Measurements from ENCODE around the gene RCAN1.
A peak's percentile ranks its signal among the peaks of the same experiment; 100 is the strongest.
"Not testable (repeated sequence)": the region's sequence is repeated elsewhere in the genome, so short reads cannot be mapped to it uniquely, and the experiment has no call there.

Gene RCAN1

DNA sequence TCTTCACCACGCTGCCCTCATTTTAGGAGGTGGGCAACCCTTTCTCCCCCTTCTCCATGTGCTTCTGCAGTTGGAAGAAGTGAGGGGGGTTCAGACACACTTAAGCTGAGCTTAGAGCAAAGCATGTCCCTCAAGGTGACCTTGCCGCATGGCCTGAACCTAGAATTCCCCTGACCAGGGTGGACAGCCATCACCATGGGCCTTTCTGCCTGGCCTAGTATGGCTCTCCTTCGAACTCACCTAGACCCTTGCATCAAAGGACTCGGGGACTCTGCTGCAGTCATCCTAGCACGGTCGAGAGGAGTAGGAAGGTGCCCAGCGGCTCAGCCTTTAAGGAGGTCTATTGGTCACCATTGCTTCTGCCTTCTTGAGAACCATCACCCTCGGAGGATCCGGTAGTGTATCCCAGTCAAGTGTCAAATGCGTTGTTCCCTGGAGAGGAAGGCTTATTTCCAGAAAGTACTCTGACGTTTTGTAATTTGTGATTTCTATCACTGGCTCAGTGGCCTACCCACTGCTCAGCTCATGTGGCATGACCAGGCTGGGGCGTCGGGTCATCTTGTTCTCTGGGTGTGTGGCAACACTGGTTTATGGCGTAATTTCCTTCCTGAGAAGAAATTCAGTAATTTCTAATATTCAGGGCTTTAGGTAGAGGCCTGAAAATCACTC is 103.0 kb downstream of the RCAN1 start, which contains the start of gene KCNE1:
Gene KCNE1 (minus strand): TSS at position 424 of the 669 bp plus-strand sequence. CDS start 62,576 bp downstream, outside the sequence.
- DNase-seq, result no peak

DNA sequence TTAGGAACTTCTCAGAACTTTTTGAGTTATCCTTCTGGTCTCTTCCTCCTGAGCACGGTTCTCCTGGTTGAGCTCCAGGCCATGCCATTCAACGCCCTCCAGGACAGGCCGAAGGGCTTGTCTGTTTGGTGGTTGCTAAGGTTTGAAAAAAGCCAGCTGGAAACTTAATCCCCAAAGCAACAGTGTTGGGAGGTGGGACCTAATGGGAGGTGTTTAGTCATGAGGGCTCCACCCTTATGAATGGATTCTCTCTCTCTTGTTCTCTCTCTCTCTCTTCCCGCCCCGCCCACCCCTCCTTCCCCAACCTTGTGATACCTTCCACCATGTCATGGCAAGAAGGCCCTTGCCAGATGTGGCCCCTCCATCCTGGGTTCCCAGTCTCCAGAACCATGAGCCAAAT is 103.7 kb downstream of the RCAN1 start:
- no peak for DNase-seq

DNA sequence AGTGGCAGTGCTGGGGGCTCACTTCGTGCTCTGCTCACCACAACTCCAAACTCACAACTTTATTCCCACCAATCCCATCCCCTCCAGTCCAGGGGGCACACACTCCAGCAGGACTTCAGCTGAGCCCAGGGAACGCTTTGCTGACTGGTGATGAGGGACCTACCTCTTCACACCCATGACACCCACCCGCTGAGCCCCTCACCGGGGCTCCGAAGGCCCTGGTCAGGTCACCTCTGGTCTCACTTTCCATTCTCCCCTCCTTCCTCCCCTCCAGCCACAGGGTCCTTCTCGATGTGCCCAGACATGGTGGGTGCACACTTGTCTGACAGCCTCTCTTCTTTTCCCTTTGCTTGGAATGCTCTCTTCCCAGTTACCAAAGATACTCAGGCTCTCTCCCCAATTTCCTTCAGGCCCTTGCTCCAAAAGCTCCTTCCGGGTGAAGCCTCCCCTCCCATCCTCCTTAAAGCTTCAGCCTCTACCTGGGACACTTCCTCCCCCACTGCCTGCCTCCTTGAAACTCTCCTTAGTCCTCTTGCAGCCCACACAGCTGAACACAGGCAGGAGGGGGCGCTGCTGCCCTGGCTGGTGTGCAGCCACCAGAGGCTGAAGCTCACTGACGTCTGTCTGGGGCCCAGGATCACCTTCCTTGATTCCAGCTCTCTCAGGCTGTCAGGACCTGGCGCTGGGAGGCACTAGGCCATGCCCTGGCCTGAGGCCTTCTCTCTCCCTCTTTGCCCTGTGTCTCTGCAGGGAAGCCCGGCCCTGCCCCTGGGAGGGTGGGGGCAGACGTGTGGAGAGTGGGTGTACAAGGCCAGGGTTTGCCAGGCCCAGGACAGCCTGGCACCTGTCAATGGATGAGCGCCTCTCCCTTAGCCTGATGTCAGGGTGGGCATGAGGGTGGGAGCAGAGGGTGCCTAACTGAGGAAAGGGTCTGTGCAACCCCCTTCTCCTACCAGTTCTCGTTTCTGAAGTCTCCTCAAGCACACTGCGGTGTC is 104.5 kb downstream of the RCAN1 start:
- peak; percentile 16 for DNase-seq

DNA sequence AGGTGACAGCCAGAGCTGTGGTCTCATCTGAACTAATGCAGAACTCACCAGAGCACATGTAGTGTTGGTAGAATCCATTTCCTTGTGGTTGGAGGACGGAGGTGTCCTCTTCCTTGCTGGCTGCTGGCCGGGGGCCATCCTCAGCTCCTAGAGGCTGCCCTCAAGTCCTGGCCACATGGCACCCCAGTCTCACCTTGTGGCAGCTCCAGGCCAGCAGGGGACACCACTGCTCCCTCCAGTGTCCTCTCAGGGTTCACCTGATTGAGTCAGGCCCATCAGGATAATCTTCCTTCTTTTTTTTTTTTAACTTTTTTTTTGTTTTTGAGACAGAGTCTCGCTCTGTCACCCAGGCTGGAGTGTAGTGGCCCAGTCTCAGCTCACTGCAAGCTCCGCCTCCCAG is 105.8 kb downstream of the RCAN1 start:
- no peak for DNase-seq

DNA sequence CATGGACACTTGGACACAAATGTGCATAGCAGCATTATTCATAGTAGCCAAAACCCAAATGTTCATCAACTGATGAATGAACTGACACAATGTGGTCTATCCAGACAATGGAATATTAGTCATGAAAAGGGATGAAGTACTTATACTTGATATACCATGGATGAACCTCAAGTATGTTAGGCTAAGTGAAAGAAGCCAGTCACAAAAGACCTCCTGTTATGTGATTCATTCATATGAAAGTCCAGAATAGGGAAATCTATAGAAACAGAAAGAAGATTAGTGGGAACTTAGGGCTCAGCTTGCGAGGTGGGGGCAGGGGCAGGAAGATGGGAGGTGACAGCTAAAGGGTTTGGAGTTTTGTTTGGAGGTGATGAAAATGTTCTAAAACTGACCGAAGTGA is 110.3 kb downstream of the RCAN1 start:
- DNase-seq, result no peak

DNA sequence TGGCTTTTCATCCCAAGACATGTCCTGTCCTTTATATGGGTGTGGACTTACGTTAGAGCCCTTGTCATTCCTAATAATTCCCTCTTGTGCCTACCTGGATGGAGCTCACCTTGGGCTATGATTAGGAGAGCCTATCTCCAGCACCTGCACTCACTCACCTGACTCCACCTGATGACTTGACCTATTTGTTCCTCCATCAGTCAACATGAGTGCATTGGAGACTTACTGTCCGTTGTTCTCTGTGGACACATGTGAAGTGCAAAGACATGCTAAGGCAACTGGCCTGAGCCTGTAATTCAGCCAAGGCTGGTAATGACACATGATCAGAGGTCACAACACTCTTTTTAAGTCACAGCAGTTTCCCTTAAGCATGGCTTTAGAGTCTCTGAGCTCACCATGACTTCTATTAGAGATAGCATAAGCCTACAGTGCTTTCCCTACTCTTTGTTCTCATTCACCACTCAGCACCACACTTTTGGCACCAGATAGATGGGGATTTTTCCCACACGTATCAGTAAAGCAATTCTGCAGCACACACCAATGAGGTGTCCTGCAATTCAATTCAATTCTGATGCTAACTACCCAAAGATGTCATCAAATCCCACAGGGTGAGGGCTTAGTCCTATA is 112.3 kb downstream of the RCAN1 start:
- DNase-seq, result no peak

DNA sequence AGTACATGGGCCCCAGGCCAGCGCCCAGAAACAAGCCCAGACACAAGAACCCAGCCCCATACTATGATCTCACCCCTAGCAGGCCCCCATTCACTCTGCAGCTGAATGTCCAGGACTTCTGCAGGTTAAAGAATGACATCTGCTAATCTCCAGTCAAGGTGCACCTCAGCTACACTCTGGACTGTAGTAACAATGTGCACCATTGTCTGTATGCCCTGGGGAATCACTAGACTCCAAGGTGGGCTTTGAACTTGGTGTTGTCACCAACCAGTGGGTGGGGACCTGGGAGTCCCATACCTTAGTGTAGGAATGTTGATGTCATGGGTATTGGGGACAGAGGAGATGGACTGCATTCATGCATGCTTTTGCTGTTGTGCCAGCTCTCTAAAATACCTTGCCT is 113.2 kb downstream of the RCAN1 start:
- no peak for DNase-seq

DNA sequence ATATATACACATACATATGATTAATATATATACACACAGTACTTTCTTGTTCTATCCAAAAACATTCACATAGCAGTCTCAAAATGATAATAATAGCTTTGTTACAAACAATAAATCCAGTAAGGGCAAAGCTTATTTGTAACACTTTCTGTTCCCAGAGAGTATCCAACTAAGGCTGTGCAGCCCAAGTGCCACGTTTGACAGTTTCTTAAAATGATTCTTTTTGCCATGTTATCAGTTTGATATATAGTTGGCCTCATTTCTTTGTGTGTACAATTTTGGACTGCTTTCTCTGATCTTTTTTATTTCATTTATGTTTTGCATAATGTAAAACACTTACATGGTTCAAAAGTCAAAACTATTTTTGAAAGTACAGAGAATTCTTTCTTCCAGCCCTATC is 114.7 kb downstream of the RCAN1 start:
- DNase-seq, result no peak

DNA sequence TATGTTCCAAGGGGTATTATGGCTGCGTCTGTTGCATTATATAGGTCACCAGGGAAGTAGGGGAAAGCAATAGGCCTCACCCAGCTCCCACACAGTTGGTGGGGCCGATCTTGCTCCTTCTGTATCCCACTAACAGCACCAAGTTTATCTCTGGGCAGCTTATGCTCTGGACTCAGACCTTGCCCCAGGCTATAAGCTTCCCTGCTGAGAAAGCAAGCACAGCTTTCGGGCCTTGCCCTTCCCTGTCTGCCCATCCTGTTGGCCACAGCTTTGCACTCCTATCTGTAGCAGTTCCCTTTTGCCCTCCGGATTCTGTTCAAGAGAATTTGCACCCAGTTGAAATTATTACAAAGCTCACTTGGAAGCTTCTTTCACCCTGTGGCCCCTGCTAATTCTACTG is 115.8 kb downstream of the RCAN1 start:
- no peak for DNase-seq

DNA sequence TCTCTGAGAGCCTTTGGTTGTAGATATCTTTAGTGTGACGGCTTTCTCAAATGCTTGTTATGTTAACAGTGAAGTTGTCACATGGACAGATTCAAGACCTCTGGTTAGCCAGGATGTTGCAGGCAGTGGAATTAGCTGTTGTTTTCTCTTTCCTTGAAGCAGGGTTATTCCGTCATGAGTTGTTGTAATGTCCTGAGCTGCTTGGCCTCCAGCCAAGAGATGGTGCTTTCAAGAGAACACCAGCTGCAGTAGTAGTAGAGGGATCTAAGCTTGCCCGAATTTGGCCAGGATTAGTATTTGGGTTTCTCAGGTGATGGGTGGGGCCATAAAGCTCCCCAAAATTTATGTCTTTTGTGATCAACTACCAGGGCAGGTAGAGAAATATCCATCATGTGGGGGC is 116.3 kb downstream of the RCAN1 start:
- DNase-seq, result no peak

DNA sequence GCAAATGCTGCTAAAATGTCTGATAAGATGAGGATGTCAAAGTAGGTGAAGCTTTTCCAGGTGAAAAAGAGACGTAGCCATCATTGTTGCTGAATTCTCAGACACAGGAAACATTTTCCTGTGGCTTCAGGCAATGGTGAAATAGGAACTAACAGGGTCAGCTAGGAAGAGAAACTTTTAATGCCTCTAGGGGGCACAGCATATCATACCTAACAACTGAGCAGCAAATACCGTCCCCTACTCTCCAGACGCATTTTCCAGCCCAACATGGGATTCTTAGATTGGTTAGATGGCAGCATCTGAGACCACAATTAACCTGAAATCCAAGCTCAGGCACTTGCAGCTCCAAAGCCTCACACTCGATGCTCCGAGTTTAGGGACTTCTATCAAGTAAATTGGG is 131.1 kb downstream of the RCAN1 start:
- not testable (repeated sequence) for DNase-seq

DNA sequence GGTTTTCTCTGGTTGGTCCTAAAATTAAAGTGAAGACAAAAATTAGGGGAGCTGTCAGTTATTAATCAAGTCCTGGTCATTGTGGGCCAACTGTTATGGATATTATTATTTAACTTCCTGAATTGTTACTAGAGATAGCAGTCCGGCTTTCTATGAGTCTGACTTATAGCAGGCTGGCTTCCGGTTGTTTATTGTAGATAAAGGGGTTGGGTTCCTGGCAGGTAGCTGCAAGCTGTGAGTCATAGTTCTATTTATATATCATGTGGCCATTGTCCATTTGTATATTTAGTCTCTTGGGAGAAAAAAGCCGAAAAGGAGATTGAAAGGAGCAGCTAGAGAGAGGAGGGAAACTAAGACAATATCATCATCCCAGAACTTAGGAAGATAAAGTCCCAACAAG is 131.5 kb downstream of the RCAN1 start:
- not testable (repeated sequence) for DNase-seq

DNA sequence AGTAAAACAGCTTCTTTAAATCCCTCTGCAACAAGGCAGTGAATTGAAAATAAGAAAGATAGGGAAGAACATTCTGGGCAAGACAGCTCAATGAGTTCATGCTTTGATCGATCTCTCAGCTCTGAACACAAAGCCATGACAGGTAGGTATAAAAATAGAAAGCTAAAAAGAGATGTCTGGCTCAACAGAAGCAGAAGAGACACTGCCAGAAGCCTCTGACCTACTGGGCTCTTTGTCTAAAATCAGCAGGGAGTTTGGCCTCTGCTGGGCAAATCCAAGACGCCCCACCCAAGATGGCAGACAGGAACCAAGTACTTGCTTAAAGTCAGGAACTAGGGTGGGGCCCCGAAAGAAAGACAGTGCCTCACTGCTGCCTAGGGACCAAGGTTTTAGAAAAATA is 147.6 kb downstream of the RCAN1 start:
- not testable (repeated sequence) for DNase-seq

Measured in NCI-H1436 treated with DMSO at 0.1 percent for 48 hours (cell line).